ENCODE results near the gene RDX.
A peak's percentile ranks its signal among the peaks of the same experiment; 100 is the strongest.

RDX gene

DNA sequence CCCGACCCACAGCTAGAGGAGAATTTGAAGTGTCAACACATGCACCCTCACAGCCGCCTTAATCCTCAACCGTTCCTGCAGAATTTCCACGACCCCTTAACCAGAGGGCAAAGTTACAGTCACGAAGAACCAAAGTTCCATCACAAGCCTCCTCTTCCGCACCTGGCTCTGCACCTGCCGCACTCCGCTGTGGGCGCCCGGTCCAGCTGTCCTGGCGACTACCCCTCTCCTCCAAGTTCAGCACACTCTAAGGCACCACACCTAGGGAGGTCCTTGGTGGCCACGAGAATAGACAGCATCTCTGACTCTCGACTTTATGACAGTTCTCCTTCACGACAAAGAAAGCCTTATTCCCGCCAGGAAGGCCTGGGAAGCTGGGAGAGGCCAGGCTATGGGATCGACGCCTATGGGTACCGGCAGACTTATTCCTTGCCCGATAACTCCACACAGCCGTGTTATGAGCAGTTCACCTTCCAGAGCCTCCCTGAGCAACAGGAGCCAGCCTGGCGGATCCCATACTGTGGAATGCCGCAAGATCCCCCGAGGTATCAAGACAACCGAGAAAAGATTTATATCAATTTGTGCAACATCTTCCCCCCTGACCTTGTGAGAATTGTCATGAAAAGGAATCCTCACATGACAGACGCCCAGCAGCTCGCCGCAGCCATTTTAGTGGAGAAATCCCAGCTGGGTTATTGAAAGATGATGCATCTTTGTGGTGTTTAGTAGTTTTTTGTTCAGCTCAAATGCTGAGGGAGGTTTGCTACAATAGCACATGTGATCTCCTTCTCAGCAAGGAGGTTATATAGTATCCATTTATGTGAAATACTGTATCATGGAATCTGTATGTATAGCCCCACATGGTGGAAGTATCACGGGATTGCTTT is 131.1 kb downstream of the RDX start:
- no peak for DNase-seq

DNA sequence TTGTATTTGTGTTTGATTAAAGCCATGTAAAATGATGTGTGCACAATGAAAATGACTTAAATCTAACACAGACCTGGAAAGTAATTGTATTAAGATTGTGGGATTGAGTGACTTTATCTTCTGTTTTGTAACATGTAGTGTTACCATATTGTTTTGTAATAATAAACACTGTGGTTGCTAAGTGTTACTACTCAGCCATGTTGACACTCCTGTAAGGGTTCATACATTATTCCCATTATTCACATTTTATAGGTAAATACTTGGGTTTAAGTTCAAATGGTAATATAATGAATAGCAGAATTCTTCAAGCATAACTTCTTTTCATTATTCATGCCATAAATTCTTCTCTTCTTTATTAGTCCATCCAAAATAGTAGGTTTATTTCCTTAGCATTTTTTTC is 134.2 kb downstream of the RDX start:
- no peak for DNase-seq

DNA sequence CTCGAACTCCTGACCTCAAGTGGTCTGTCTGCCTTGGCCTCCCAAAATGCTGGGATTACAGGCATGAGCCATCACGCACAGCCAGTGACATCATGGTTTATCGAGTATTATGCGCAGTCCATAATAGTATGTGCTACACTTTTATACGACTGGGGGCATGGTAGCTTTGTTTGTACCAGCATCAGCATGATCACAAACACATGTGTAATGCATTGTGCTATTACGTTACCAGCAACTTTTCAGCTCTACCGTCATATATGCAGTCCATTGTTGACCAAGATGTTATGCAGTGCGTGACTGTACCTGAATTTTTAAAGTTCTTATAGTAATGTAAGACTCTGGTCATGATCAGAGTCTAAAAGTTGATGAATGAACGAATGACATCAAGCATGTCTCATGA is 135.4 kb downstream of the RDX start:
- DNase-seq: no peak

DNA sequence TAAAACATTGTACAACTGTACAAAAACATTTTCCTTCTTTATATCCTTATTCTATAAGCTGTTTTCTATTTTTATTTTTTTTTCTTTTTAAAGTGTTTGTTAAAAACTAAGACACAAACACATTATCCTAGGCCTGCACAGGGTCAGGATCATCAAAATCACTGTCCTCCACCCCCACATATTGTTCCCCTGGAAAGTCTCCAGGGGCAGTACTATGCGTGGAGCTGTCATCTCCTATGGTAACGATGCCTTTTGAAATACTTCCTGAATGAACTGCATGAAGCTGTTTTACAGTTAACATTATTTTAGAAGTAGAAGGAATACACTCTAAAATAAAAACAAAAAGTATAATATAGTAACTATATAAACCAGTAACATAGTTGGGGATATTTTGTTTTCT is 136.0 kb downstream of the RDX start:
- no peak for DNase-seq

DNA sequence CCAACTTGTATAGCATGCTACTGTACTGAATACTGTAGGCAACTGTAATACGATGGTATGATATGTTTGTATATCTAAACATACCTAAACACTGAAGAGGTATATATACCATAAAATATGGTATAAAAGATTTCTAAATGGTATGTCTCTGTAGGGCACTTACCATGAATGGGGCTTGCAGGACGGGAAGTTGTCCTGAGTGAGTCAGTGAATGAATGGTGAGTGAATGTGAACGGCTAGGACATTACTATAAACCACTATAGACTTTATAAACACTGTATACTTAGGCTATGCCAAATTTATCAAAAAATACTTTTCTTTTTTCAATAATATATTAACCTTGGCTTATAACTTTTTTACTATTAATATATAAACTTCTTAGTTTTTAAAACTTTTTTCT is 136.4 kb downstream of the RDX start:
- DNase-seq: no peak

DNA sequence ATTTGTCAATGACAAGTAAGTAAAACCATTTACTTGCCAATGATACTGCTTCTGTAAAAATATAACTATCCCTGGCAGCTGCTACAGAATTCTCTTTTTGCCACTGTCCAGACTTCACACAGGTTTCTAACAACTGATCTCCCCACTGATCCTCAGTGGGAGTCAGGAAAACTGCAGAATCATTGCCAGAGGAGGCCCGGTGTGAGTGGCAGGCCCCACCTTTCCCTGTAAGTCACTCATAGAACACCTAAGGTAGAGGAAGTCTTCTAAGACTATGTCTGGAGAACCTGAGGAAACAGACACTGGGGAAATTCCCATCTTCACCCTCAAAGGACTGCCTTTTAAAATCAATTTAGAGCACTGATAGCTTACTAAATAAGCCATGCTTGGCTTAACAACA is 136.9 kb downstream of the RDX start:
- no peak for DNase-seq

DNA sequence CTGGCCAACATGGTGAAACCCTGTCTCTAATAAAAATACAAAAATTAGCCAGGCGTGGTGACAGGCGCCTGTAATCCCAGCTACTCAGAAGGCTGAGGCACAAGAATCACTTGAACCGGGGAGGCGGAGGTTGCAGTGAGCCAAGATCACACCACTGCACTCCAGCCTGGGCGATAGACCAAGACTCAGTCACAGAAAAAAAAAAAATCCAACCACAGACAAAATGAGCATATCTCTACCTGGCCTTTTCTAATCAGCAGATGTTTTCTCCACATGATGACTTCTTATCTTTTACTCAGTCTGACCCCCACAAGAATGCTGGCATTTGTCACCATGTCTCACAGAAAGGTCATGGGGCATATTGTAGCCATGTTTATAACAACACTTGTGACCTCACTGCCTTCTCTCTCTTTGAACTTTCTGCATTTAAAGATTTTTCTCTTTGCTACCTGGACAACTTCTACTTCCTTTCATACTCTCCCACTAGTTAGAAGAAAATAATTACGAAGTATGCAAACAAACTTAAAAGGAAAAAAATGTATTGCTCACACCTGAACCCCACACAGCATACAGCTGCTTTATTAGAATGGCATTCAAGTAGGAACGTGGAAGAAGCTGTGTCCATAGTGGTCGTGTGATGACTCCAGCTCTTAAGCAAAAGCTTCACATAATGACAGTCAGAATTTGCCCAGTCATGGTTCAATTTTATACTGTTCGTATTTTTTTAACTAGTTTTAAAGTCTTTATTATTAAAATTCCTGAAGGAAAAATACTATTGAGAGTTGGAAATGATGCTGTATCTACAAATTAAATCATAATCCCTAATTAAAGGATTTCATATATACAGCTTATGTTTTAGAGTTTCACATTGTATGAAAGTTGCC is 137.9 kb downstream of the RDX start:
- DNase-seq: no peak

DNA sequence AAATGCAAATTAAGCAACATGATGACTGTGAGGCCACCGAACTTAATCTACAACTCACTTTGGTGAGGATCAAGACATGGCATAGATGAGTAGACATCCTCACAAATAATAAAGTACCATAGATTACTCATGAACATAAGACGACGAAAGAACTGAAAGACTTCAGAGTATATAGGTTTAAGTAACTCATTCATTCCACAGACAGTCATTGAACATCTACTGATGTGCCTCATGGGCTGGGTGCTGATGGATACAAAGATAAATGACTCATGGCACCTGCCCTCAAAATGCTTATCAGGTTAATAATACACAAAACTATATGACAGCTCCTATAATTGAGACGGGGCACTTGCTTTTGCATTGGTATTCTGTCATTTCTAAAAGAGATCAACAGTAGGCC is 139.9 kb downstream of the RDX start:
- DNase-seq: no peak

DNA sequence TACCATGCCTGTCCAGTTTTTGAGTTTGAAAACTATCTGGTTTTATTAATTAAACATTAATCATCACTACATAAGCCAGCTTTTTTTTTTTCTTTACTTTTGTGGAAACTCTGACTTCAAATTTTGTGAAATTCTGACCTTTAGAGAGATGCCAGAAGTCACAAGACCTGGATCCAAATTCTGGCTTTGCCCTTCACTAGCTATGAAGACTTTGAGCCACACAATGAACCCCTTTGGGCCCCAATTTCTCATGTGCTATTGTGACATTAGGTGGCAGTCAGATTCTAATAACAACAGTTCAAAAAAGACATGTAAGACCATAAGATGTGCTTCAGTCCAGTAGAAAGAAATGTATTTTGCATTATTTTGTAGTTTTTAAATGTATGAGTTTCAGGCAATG is 142.9 kb downstream of the RDX start:
- no peak for DNase-seq

DNA sequence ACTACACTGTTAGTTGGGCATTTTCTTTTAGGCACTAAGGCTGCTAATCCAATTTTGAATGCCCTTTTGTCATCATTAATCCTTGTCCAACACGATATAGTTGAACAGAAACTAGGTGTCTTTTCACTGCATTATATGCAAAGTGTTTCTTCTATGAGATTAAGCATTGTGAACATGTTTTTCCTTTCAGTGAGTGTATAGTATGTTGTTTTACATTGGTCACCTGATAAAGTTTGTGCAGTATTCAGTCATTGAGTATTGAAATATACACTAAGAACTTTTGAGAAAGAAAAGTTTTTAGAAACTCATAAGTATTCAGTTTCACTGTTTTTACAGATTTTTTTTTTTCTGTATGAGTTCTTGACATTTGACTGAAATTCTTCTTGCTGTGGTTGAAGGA is 144.2 kb downstream of the RDX start:
- no peak for DNase-seq

DNA sequence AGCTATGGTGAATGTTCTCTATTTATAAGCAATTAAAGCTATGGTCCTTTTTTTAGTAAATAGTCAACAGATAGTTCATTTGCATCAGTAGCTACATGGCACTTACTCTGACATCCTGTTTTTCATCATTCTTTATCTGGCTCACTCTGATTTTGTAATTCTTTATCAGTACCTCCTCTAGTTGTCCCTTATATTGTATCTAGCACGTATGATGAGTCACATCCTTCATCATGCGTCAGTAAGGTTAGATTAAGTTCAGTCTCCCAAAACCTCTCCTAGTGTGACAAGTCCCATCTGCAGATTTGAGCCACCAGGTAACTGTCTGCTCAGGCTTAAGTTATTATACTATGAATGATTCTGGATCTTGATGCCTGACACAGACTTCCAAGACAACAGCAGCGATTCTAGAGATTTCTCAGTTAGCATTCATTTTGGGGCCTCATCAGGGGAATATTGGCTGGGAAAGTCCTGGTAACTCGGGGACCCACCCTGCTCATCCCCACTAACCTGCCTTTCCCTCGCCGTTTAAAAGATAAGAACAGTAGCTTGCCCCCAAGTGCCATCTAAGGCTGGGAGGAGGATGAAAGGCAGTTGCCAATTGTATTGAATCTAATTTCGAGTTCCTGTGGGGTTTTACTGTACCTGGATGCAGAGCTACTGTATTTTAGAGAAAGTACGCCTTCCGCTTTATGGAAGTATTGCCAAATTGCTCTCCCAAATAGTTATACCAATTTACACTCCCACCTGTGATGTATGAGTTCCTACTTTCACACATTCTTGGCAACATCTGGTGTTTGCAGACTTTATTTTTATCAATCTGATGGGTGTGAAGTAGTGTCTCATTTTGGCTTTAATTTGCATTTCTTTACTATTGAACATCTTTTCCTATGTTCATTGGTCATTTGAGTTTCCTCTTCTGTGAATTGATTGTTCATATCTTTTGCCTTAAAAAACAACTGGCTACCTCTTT is 147.4 kb downstream of the RDX start:
- no peak for DNase-seq

DNA sequence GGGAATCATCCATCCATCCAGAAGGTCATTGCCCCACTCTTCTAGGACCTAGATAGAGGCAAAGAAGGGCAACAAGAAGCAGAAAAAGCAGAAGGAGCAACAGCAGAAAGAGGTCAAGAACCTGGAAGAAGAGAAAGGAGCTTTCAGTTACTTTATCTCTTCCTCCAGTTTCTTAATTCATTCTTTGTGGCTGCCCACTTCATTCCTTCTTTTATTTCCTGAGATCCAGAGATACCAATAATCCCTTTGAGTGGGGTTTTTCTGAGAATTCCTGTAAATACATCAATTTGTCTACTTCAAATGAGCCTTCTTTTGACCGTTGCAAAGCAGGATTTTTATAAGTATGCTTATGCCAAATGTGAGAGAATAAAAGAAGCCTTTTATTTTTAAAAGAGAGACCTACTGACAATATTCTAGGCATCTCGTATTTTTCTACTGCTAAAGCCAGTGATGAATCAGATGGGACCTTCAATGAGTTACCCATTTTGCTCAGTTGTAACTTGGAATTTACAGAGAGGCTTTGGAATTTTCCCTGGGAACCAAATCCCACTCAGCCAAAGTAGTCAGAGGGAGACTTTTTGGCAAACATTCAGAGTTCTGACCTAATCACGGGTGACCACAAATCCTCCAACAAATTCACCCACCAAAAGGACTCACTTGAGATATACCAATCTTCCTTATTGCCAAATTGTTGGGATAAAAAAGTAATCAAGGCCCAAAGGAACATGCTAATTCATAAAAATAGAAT is 148.3 kb downstream of the RDX start:
- no peak for DNase-seq

DNA sequence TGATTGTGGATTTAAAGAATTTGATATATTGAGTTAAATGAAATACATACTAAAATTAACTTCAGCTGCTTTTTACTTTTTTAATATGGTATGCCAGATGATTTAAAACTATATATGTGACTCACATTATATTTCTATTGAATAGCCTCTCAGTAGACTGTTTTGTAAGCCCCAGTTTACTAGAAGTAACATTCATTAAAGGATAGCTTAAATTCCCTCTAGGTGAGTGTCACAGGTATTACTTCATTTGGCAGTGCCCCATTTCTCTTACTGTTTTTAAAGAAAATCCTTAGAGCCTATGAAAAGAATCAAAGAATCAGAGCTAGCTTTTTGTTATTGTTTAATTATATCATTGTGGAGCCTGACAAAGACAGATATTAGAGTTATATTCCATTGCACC is 154.6 kb downstream of the RDX start:
- DNase-seq: no peak

DNA sequence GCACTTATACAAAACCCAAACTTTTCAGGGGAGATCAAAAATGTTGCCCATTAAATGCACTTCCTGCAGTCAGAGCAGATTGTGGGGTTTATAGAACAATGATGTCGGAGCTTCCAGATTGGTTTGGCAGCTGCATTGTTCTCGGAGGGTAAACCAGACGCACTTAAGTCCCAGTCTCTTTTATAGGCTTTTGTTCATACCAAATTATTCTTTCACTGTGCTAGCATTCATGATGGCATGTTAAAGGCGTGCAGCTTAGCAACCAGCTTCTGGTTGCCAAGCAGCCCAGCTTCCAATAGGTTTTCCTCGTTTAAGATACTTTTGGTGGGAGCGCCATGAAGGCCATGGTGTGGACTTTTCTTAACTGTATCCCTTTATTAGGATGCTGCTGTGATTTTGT is 162.3 kb downstream of the RDX start:
- peak; percentile 78 for DNase-seq

DNA sequence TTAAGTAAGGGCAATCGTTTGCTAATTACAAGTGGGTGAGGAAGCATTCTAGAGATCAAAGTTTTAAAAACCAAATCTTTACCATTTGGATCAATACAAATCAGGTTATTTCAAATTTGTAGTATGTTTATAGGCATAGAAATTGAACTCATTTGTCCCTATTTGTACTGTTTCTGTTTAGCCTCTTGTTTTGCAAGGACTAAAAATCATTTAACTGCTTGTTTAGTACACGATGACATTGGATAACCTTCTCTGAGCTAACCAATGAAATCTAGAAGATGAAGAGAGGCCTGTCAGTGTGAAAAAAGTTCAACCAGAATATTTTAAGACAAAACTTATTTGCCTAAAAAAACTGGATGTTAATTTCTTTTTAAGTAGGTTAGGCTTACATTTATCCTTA is 163.3 kb downstream of the RDX start:
- no peak for DNase-seq

DNA sequence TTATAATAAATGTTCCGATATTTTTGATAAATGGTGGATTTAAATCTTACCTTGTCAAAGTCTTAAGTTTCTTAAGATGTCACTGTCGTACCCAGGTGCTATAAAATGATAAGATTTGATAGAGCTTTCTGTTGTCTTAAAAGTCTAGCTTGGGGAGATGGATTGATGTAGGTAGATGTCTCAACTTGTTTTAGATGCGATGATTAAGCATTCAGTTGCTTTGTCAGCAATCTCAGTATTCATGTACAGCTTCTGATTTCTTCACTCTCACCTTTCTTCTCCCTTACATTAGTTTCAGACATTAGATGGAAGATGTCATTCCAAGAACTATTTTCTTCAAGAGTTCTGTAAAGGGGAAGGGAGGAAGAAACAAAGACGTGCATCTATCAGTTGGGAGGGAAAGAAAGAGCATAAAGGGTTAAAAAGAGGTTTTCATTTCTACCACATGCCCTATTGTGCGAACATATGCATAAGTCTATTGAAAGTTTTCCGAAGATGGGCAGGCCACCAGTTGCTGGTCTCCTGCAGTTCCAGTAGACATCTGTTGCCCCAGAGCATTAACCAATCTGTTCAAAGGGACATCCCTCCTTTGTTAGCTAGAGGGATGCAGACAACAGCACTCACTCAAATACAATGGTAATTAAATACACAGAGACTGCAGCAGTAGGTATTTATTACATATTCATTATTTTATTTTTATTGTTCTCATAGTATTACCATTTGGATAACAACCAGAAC is 164.9 kb downstream of the RDX start:
- peak; percentile 14 for DNase-seq

DNA sequence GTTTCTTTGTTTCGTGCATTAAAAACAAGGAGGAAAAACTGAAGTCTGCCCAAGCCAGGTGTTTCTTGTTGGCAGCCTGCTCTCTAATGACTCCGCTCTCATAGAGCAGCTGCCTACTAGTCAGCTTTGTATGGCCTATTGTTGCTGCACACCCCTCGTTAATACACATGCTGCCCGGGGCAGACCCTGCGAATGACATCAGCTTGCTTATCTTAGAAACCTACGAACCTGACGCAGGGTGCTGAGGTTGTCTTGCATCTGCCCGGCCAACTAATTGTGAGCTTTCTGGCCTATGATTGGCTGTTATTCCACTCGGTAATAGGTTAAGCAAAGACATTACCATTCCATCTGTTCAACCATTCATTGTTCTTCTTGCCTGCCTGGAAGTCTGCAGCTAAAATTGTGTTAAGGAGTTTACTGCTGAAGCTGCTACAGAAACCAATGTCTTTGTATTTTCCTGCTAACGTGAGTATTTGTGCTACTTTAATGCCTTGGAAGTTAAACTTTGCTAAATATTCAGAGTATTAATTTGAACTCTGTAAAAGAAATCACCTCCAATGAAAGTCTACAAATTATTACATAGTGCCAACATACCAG is 165.7 kb downstream of the RDX start:
- DNase-seq: peak; percentile 99

DNA sequence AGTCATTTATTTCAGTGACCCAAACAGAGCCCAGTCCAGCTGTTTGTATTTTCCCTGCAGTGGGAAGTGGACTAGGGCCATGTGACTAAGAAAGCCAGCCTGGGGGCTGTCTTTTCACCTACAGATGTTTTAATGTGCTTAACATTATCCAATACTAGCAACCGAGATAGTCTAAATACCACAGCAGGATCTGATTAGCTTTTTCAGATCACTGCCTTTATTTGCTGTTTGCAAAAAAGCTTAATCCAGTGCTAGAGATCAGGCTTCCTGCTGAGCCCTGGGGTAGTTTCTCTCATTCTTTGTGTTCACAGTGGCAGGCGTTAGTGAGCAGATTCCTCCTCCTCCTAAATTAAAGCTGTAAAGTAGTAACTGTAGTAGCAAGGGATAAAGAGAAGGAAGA is 168.3 kb downstream of the RDX start:
- no peak for DNase-seq

DNA sequence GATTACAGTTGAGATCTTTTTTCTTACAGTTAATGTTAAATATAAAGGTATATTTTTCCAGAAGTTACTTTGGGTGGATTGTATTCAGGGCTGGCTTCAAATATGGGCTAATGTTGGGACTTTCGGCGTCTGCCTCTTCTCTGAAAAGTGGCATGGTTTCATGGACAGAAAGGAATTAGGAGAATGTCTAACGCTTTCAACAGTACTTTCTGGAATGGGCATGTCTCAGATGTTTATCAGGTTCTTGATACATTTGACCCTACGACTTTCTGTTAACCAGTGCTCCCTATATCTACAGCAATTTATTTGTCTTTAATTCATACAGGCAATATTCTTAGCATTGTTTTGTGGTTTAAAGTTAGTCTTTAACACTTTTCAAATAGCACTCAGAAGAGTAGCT is 169.5 kb downstream of the RDX start:
- DNase-seq: no peak

DNA sequence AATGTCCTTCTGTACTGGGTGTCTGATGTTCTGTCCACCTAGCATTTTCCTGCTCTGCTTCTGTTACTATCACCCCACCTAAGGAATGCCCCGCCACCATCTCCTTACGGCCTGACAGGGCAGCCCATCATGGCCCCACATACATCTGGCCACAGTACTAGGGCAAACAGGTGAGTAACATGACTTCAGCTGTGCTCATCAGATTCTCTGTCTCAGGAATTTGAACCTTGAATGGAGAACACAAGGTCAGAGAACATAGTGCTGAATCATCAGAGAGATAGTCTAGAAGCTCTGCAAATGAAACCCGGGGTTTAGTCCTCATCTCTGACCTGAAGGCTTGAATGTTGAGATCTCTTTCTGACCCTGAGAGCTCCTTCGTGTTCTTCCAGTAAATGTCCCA is 170.8 kb downstream of the RDX start:
- DNase-seq: no peak

All from NCI-H1436 treated with DMSO at 0.1 percent for 48 hours (cell line).